H54 (cell line): ENCODE results near the gene INPP5F.

Source experiments
- DNase-seq: peaks from one replicate; pipeline ENCODE4 v3.0.0; 2011; ENCODE audit warnings: low spot score, mixed read lengths; ENCODE audit not compliant: insufficient read length
- FAIRE-seq: peaks from 3 replicates; lab custom pipeline; 2011; peaks lifted over from hg19 to GRCh38; lab: Jason Lieb, UNC
- POLR2A ChIP-seq: IDR thresholded peaks from 2 replicates; pipeline ENCODE4 v1.6.1; 2011; ENCODE audit warnings: low read depth, mild to moderate bottlenecking, low read length

INPP5F gene

DNA sequence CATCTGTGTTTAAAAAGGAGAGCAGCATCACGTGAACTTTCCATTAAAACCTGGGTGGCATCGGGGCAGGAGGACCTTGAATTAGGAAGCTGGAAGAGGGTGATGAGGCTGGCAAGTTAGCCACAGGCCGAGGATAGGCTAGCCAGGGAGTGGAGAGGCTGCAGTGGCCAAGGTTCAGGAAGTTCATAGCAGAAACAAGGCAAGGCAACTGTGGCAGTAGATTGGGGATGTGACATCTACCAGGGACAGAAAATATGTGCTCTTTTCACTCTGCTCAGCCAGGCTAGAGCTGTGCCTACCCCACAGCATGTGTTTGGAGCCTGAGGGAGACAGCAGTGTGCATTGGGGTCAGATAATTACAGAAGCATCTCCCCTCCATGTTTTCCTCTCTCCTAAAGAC, 2.2 kb upstream of the INPP5F start:
- DNase-seq (no peak), FAIRE-seq (no peak)
- TF ChIP-seq POLR2A, result no peak

DNA sequence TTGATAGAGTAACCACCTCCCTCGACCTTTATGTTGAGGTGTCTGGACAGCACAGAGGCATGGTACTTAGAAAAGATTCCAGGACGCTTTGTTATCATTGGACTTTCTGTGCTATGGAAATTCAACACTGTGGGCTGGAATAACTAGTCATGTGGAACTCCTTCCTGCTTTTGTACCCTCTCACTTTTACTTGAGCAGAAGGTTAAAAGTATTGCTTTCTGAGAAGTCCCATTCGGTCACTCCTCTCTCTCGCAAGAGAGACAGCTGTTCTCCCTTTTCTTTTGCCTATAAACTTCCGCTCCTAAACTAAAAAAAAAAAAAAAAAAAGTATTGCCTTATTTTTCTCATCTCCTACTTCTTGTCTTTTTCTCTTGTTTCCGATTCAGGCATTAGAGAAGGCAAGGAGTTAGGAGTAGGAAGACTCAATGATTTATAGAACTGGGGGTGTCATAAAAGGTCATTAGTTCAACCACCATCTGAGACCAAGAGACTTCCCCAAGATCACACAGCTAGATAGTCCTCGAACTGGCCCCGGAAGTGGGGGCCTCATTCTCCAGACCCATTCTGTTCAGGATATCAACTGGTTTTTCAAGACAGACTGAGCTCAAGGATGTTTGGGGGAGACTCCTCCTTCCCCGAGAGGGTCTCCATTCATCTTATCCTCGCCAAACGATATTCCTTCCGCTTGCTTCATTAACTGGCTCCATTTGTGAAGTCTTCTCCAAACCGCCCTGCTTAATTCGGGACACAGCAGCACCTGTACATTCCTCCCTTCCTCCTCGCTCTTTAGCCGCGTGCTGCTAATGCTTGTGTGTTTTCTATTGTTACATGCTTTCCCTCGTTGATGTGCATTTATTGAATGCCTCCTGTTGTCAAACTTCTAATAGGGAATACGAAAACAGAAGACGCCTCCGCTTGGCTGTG, 995 bp upstream of the INPP5F start:
- DNase-seq, result no peak
- no peak for TF ChIP-seq POLR2A
- FAIRE-seq, result no peak

DNA sequence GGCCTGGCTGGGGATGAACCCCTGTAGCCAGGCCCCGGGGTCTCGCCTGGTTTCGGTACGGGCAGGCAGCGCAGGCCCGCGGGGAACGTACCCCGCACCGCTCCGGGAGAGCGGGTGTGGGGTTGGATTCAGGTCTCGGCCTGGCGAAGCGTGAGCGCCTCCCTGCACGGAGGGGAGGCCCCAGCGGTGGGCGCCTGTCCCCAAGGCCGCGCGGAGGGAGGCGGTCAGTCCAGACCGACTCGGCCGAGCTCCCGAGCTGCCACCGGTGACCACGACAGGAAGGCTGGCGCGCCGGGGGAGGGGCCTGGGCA, 378 bp upstream of the INPP5F start:
- DNase-seq, result no peak
- FAIRE-seq, result no peak
- TF ChIP-seq POLR2A, result peak; percentile 85

DNA sequence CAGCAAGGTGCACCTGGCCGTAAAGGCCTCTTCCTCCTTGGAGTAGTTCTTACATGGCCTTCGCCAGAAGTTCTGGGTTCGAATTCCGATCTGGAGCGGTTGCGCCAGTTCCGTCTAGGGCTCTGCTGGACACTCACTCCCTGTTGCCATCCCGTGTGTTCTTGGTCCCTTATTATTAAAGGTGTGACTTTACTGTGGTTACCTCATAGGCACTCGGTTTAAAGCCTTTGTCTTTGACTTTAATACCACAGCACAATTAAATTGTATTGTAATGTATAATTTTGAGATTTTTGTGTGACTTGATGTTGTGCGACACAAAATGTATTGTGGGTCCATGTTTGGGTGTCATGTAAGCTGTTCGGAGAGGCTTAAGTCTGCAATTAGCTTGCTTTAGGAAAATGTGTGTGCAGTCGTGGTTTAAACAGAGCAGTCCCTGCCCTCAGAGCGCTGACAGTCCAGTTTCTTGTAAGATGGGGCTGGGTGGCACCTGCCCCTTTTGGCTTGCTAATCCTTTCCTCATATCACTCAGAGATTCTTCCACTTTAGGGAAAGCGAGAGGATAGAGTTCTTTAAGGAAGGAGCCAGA, 919 bp downstream of the INPP5F start:
- no peak for TF ChIP-seq POLR2A
- no peak for DNase-seq
- no peak for FAIRE-seq

DNA sequence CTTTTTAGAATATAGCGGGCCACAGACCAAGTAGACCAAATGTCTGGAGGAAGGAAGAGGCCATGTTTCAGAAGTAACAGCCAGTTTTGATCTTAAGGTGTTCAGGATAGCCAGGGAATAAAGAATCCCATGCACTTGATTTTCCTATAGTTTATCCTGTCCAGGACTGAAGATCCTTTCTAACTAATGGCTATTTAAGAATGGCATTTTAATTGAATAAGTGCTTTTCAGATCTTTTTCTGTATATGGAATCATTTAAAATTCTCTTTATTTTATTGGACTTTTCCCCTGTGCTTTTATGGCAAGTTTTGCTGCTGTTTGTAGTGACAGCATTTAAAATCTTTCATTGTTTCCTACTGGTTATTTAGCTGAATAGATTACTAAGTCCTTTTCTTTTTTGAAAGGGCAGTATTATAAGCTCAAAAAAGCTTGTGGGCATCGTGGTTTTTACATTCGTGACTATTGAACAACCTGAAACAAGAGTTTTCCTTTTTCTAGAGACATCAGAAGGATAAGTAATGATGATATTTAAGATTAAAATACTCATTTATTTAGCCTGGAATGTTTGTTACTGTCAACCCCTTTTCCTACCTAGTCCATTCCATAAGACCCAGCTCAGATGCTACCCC, 2.4 kb downstream of the INPP5F start:
- DNase-seq (no peak), FAIRE-seq (no peak)
- TF ChIP-seq POLR2A, result no peak

DNA sequence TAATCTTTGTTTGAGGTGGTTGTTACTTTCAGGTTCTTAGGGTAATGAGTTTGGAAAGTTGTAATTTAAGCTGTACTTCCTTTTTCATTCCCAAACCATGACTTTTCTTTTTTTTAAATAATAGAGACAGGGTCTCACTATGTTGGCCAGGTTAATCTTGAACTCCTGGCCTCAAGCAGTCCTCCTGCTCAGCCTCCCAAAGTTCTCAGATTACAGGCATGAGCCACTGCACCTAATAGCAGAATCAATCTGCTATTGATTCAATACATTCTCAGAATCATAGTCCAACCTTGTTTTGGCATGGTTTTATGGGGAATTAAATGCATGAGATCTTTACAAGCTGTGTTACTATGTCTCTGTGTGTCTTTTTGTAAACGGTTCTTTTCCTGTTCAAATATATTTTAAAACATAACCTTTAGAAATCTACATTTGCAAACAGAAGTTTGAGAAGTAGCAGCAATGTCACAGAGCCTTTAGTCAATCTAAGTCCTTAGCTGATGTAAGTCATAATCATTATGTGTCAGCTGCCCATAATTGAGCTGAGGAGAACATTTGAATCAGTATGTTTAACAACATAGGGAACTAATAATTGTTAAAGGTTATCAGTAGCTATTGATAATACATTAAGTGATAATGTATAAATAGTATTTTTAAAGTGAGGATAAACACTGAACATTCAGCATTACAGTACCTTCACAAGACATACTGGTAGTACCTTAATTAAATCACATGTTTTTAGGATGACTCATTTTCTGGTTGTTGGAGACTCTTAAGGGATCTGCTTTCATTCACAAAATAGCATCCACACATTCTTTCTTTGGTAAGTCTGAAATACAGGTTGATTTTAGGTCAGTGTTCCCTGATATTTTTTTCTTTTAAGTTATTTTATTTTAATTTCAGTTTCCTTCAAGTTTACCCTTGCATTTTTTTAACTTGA, 8.8 kb downstream of the INPP5F start:
- FAIRE-seq, result peak; percentile 83
- no peak for TF ChIP-seq POLR2A

DNA sequence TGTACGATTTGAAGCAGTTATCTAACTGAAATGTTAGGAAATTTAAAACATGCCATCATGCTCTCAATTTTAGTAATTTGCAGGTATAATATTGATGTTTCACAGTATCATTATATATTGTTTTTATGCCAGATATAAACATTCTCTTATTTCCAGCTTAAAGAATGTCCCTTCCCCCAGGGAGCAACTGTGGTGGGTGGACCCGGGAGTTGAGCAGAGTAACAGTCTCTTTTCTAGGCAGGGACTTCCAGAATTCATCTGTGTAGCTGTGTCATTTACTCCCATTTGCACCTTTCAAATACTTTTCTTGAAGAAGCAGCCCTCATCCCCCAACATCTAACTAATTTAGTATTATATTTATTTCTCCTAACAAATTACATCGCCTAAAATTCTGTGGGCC, 9.6 kb downstream of the INPP5F start:
- TF ChIP-seq POLR2A, result no peak
- DNase-seq, result no peak
- FAIRE-seq, result no peak

More for the DNA sequence above, 8.8 kb downstream of the INPP5F start:
- no peak for DNase-seq

DNA sequence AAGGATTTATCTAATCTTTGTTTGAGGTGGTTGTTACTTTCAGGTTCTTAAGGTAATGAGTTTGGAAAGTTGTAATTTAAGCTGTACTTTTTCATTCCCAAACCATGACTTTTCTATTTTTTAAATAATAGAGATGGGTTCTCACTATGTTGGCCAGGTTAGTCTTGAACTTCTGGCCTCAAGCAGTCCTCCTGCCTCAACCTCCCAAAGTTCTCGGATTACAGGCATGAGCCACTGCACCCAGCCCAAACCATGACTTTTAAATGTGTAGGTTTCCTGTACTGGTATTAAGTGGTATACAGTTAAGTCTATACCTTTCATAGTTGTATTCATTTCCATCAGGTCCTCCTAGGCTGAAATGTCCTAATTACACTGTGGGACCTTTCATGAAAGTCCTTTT, 10.4 kb downstream of the INPP5F start:
- no peak for TF ChIP-seq POLR2A
- FAIRE-seq, result no peak
- DNase-seq, result no peak

DNA sequence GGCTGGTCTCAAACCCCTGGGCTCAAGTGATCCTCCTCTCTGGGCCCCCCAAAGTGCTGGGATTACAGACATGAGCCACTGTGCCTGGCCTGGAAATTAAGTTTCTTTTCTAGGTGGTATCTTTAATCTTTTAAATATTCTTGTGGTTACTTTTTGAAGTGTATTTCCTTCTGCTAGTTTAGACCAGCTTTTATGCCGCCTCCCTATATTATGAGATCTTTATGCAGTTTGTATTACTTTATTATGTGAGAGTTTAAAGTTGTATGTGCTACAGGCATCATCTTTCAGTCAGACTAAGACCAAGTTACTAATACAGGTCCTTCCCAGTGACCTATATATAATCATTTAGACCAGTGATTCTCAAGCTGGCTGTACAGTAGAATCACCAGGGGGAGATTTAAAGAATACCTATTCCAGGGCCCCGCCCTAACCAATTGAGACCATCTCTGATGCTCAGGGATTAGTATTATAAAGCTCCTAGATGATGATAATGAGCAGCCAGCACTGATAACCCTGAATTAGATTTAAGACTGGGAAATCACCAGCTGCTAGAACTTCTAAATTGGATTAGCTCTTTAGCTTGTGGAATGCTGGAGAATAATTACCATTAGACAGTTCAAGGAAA, 11.3 kb downstream of the INPP5F start:
- FAIRE-seq (no peak), DNase-seq (no peak)
- TF ChIP-seq POLR2A, result no peak

DNA sequence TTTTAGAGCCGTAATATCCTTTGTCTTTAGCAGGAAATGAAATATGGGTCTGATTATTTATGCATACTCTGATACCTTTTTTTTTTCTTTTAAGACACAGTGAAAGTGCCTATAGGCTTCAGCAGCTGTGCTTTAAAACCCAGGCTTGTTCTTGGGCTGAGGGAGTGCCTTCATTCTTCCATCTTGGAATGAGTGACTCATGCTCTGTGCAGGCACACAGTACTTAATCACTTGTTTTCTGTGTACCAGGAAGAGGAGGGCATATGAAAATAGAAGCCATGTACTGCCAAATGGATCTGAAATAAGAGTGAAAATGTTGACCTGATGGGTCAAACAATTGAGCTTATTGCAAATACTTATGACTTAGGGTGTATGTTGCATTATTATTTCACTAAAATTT, 12.0 kb downstream of the INPP5F start:
- DNase-seq, result peak; percentile 71
- peak; percentile 97 for FAIRE-seq

DNA sequence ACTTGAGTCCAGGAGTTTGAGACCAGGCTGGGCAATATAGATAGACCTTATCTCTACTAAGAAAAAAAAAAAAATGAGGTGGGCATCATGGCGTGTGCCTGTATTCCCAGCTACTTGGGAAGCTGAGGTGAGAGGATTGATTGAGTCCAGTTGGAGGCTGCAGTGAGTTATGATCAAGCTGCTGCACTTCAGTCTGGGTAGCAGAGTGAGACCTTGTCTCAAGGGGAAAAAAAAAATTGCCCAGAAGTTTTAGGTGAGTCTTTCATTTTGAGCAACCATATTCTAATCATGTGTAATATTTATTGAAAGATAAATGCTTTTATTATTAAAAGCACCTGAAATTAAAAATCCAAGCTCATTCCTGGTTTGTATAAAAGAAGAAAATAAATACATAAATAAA, 13.1 kb downstream of the INPP5F start:
- no peak for FAIRE-seq
- no peak for DNase-seq
- no peak for TF ChIP-seq POLR2A

More for the DNA sequence above, 12.0 kb downstream of the INPP5F start:
- TF ChIP-seq POLR2A, result no peak

DNA sequence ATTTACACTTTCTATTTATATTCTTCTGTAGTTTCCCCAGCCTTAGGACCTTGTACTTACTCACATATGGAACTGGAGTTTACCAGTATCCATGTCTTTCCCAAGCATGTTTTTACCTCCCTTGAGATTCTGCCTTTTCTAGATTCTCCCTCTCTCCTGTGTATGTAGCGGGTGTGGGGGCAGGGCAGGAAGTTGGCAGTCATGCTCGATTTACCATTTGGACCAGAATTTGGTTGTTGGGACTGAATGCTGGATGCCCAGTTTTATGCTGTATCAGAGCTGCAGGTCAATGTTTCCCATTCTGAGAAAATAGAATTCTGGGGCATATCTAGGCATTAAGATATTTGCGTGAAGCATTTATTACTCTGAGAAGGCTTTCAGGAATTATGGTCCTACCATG, 14.2 kb downstream of the INPP5F start:
- FAIRE-seq, result no peak
- TF ChIP-seq POLR2A, result no peak
- DNase-seq, result no peak
